C4-2B (cell line): Measurements from ENCODE around the gene CLTC.

ENCODE experiments used
- CTCF ChIP-seq: fragments of 450-650 bp; conservative IDR thresholded peaks from 2 replicates; pipeline ENCODE4 v1.5.1; 2017; ENCODE audit warnings: mild to moderate bottlenecking
- ZFX ChIP-seq: fragments of 450-650 bp; IDR thresholded peaks from 2 replicates; pipeline ENCODE4 v1.6.1; 2017

GRCh38 chr17:59617156-59617732 is 2.5 kb upstream of the CLTC start:
- no peak for TF ChIP-seq CTCF
- TF ChIP-seq ZFX, result no peak
